ENCODE data around the gene JAZF1. TPM values are rescaled to one million over a fixed set of nuclear protein-coding genes. Genes with fewer than 3 reads are reported as not detected.

Gene JAZF1
- total and polyA plus RNA-seq, 12 donors, result 6.9 to 42.3 (median 30.0) TPM

GRCh38 chr7:27908534-27909165 lies 271.9 kb downstream of the JAZF1 start:
- no peak for TF ChIP-seq CTCF (IDR thresholded peaks at IDR 0.05)
- H3K27ac ChIP-seq, result no peak overlapping the region
- no peaks in the 10 kb centered on the region for H3K36me3 ChIP-seq
- no peak overlapping the region for H3K4me3 ChIP-seq
- WGBS, 2 donors, result 96 to 97% methylated on average over 4 of the region's 4 CpGs
- no peak for ATAC-seq
- H3K27me3 ChIP-seq, result no peaks in the 10 kb centered on the region
- DNase-seq, result no peak
- no peaks in the 10 kb centered on the region for H3K9me3 ChIP-seq
- intact Hi-C loops (cut with DNase I), result no loop called here
- peaks cover 0 to 6% (median 0%) of the 10 kb centered on the region in 9 donors for H3K4me1 ChIP-seq

GRCh38 chr7:27906385-27907091 lies 274.1 kb downstream of the JAZF1 start:
- Histone ChIP-seq H3K36me3 (no peaks in the 10 kb centered on the region), H3K27me3 (no peaks in the 10 kb centered on the region), H3K27ac (no peak overlapping the region), H3K9me3 (no peaks in the 10 kb centered on the region), H3K4me1 (peaks cover 0 to 10% (median 4%) of the 10 kb centered on the region in 9 donors), H3K4me3 (no peak overlapping the region)
- WGBS, 2 donors, result 93 to 94% methylated on average over 4 of the region's 4 CpGs
- ATAC-seq, result no peak
- DNase-seq, result no peak
- TF ChIP-seq CTCF (IDR thresholded peaks at IDR 0.05), result no peak
- intact Hi-C loops (cut with DNase I), result no loop called here

- intact Hi-C loops (cut with DNase I), result no loop called here
- H3K27me3 ChIP-seq, result no peaks in the 10 kb centered on the region
- 67 to 83% methylated on average over 4 of the region's 4 CpGs for WGBS, 2 donors
- ATAC-seq (no peak), DNase-seq (no peak)
- TF ChIP-seq CTCF (IDR thresholded peaks at IDR 0.05), result no peak
- no peaks in the 10 kb centered on the region for H3K9me3 ChIP-seq
- no peak overlapping the region for H3K4me3 ChIP-seq
- no peak overlapping the region for H3K27ac ChIP-seq
- no peaks in the 10 kb centered on the region for H3K36me3 ChIP-seq
- H3K4me1 ChIP-seq, result peaks cover 0 to 14% (median 5%) of the 10 kb centered on the region in 9 donors
Measured at GRCh38 chr7:27905951-27906350, 274.6 kb downstream of the JAZF1 start.

- Histone ChIP-seq H3K27ac (peak overlapping the region in 5 of 10 donors; percentile 15 to 83 (median 35)), H3K27me3 (no peaks in the 10 kb centered on the region), H3K9me3 (no peaks in the 10 kb centered on the region), H3K4me3 (peak overlapping the region in 6 of 10 donors; percentile 6 to 43 (median 30)), H3K36me3 (no peaks in the 10 kb centered on the region), H3K4me1 (peaks cover 0 to 54% (median 16%) of the 10 kb centered on the region in 9 donors)
- intact Hi-C loops (cut with DNase I), result loop anchor here in 1 of 10 donors (5.0 kb wide), 1 partner anchor 694 kb away; no protein-coding TSS in a partner anchor
- TF ChIP-seq CTCF (IDR thresholded peaks at IDR 0.05), result no peak
- no peak for DNase-seq
- ATAC-seq, result peak in 3 of 8 donors; percentile 22 to 59 (median 44)
- 47 to 57% methylated on average over 5 of the region's 5 CpGs for WGBS, 2 donors
Measured at GRCh38 chr7:27901028-27901760, 279.4 kb downstream of the JAZF1 start.
